Transverse colon (tissue), 4 donors: ENCODE results near the gene CDKN2B-AS1. TPM values are rescaled to one million over a fixed set of nuclear protein-coding genes. Genes with fewer than 3 reads are reported as not detected.

Experiments used
- DNase-seq: peaks from one replicate; pipeline ENCODE4 v3.0.0-alpha.2; 2019
- H3K27ac ChIP-seq, 4 donors: fragments of 200-600 bp; sonication (generic); 2 replicates each; pipeline ENCODE4 v1.5.1; 2016 to 2018; ENCODE audit warnings: inconsistent platforms in 4 of 4
- H3K27me3 ChIP-seq: fragments of 200-600 bp; sonication (generic); 2 replicates; pipeline ENCODE4 v1.5.1; 2017; ENCODE audit warnings: inconsistent platforms
- H3K36me3 ChIP-seq, 4 donors: fragments of 200-600 bp; sonication (generic); 2 replicates each; pipeline ENCODE4 v1.5.1; 2017 to 2019; ENCODE audit warnings: inconsistent platforms in 4 of 4
- H3K4me1 ChIP-seq, 4 donors: fragments of 200-600 bp; sonication (generic); 2 replicates each; pipeline ENCODE4 v1.5.1; 2017 to 2020; ENCODE audit warnings: inconsistent platforms in 4 of 4
- H3K4me3 ChIP-seq, 4 donors: fragments of 200-600 bp; sonication (generic); 1 replicate in 1 of 4; 2 replicates in 3 of 4; pipeline versions ENCODE4 v1.5.1 to v1.6.1; 2017 to 2019; ENCODE audit warnings: inconsistent platforms in 4 of 4
- H3K9me3 ChIP-seq, 2 donors: fragments of 200-600 bp; sonication (generic); 2 replicates each; pipeline ENCODE4 v1.5.1; 2017 to 2019; ENCODE audit warnings: inconsistent platforms in 2 of 2
- EP300 ChIP-seq: sonication (generic); formaldehyde crosslinking; IDR thresholded peaks from one replicate; pipeline ENCODE4 v1.6.1; 2017; ENCODE audit warnings: antibody characterized with exemption, low read depth
- POLR2A ChIP-seq: fragments of 450-650 bp; IDR thresholded peaks from one replicate; pipeline ENCODE4 v1.6.1; 2016; ENCODE audit warnings: antibody characterized with exemption, mild to moderate bottlenecking, moderate library complexity
- POLR2AphosphoS5 ChIP-seq, 3 donors: sonication (generic); formaldehyde crosslinking; IDR thresholded peaks; one replicate each; pipeline ENCODE4 v1.6.1; 2016; ENCODE audit warnings: antibody characterized with exemption in 3 of 3
- WGBS, 2 donors: methylation state at CpG; one replicate each; pipeline ENCODE4 v1.1.5; 2018; ENCODE audit warnings: low coverage in 1 of 2; 5-methylcytosine and 5-hydroxymethylcytosine counted together
- in situ Hi-C, 4 donors: fragments of 200-750 bp; cut with MboI; loops; one replicate each; pipeline versions ENCODE4 v1.15.0 to v1.15.1; 2017; ENCODE audit warnings: low sequenced_read_pairs in 3 of 4, low pct_ligation_motif_present in 1 of 4, low pct_unique_long_range_greater_than_20kb in 1 of 4
- intact Hi-C: fragments of 100-400 bp; cut with DNase I; formaldehyde crosslinking; loops from one replicate; pipeline ENCODE4 v1.15.1; 2023; ENCODE audit warnings: low total_unique reads
- total RNA-seq, 4 donors: library from RNA; depleted of rRNA; stranded (reverse); fragments of >200 nt; gene quantifications; one replicate each; pipeline ENCODE4 v1.1.0, GENCODE V29; 2016
- TF ChIP-seq, protein P1 (sequence below), 5 experiments: fragments of 200-600 bp in 3 of 5; fragments of 450-650 bp in 2 of 5; sonication (generic) in 3 of 5; IDR thresholded peaks; 1 replicate in 2 of 5; 2 replicates in 3 of 5; pipeline ENCODE4 v1.5.1; 2016 to 2017; ENCODE audit warnings: antibody characterized with exemption in 5 of 5, inconsistent platforms in 3 of 5, mild to moderate bottlenecking in 2 of 5, moderate library complexity in 1 of 5

The CDKN2B-AS1 gene
- total RNA-seq, 4 donors from 2014 or later, result 1.00 to 152 (median 46.0) TPM

DNA sequence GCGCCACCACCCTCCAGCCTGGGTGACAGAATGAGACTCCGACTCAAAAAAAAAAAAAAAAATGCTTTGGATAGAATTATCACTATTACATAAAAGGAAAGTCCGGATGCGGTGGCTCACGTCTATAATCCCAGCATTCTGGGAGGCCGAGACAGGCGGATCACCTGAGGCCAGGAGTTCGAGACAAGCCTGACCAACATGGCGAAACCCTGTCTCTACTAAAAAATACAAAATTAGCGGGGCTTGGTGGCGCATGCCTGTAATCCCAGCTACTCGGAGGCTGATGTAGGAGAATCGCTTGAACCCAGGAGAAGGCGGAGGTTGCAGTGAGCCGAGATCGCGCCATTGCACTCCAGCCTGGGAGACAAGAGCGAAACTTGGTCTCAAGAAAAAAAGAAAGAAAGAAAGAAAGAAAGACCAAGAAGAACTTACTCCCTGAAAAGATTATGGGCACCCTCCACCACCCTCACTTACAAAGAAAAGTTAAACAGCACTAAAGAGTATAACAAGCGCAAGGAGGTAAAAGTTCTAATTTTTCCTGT lies 18.2 kb upstream of the CDKN2B-AS1 start:
- Histone ChIP-seq H3K4me3 (no peak overlapping the region), H3K36me3 (no peaks in the 10 kb centered on the region), H3K4me1 (peaks cover 0 to 18% (median 16%) of the 10 kb centered on the region in 4 donors), H3K27ac (no peak overlapping the region), H3K9me3 (no peaks in the 10 kb centered on the region), H3K27me3 (peaks cover 97% of the 10 kb centered on the region)
- in situ Hi-C loops (loop anchor here in 2 of 4 donors (25.0 kb wide), 1 partner anchor 261 kb away; no protein-coding TSS in a partner anchor), intact Hi-C loops (no loop called here)
- no peak for DNase-seq
- 29 to 45% methylated on average over 14 to 19 of the region's 19 CpGs for WGBS, 2 donors
- TF ChIP-seq POLR2AphosphoS5 (IDR thresholded peaks at IDR 0.05) (no peak), POLR2A (no peak), EP300 (no peak)
- TF ChIP-seq, protein P1, sequence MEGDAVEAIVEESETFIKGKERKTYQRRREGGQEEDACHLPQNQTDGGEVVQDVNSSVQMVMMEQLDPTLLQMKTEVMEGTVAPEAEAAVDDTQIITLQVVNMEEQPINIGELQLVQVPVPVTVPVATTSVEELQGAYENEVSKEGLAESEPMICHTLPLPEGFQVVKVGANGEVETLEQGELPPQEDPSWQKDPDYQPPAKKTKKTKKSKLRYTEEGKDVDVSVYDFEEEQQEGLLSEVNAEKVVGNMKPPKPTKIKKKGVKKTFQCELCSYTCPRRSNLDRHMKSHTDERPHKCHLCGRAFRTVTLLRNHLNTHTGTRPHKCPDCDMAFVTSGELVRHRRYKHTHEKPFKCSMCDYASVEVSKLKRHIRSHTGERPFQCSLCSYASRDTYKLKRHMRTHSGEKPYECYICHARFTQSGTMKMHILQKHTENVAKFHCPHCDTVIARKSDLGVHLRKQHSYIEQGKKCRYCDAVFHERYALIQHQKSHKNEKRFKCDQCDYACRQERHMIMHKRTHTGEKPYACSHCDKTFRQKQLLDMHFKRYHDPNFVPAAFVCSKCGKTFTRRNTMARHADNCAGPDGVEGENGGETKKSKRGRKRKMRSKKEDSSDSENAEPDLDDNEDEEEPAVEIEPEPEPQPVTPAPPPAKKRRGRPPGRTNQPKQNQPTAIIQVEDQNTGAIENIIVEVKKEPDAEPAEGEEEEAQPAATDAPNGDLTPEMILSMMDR (IDR thresholded peaks at IDR 0.05), result no peak

DNA sequence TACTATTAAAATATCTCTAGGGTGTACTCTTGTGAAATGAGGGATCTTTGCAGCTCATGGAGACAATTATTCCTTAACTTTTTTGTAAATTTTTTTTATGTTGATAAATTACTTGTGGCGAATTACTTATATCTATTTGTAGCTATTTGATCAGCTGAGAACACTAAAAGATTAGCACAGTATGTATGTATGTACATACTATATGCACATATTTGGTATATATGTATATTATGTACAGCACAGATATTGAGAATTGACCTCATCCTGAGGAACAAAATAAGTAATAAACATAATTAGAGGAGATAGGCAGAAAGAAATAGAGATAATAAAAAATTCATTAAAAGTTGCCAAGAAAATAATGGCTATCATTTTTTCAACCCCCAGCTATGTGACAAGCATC lies 12.2 kb upstream of the CDKN2B-AS1 start:
- no peak for DNase-seq
- no peak for TF ChIP-seq POLR2A
- TF ChIP-seq, protein P1 (IDR thresholded peaks at IDR 0.05), result no peak
- TF ChIP-seq POLR2AphosphoS5 (IDR thresholded peaks at IDR 0.05), result no peak
- no peak for TF ChIP-seq EP300
- Histone ChIP-seq H3K27me3 (peaks cover 95% of the 10 kb centered on the region), H3K36me3 (no peaks in the 10 kb centered on the region), H3K4me3 (no peak overlapping the region), H3K27ac (no peak overlapping the region), H3K4me1 (no peaks in the 10 kb centered on the region), H3K9me3 (no peaks in the 10 kb centered on the region)
- intact Hi-C loops (no loop called here), in situ Hi-C loops (loop anchor here in 2 of 4 donors (25.0 kb wide), 1 partner anchor 255 kb away; no protein-coding TSS in a partner anchor)
- WGBS, 2 donors, result 62 to 65% methylated on average over 1 of the region's 1 CpG

DNA sequence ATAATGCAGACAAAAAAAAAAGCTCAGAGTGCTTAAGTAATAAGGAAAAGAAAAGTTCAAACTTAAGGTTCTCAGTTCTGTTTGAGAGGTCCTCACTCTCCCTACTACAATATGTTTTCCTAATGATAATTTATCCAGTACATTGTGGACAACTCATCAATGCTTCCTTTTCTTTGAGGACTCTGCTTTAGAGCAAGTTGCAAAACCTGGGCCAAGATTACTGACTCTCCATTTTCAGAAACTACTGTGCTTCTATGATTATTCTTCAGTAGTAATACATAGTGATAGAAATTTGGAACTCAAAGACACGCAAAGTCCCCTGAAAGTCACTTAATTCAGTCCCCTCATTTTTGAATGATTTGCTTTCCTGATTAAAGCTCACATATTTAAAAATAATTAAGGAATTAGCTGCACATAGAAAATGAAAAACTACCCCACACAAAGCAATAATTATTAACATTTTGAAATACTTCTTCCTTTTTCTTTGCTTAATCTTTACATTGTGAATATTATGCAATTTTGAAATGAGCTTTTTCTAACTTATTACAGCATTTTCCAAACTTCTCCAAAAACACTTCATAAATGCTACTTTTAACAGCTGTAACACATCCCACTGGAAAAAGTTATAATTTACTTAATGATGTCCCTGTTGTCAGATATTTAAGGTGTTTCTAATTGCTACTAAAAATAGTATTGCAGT lies 11.6 kb upstream of the CDKN2B-AS1 start:
- H3K27ac ChIP-seq, result no peak overlapping the region
- TF ChIP-seq POLR2AphosphoS5 (IDR thresholded peaks at IDR 0.05) (no peak), EP300 (no peak), POLR2A (no peak)
- DNase-seq, result no peak
- H3K4me1 ChIP-seq, result no peaks in the 10 kb centered on the region
- intact Hi-C loops (no loop called here), in situ Hi-C loops (loop anchor here in 2 of 4 donors (25.0 kb wide), 1 partner anchor 254 kb away; no protein-coding TSS in a partner anchor)
- WGBS, 2 donors, result 56 to 79% methylated on average over 1 of the region's 1 CpG
- peaks cover 95% of the 10 kb centered on the region for H3K27me3 ChIP-seq
- no peak overlapping the region for H3K4me3 ChIP-seq
- no peaks in the 10 kb centered on the region for H3K9me3 ChIP-seq
- no peaks in the 10 kb centered on the region for H3K36me3 ChIP-seq

DNA sequence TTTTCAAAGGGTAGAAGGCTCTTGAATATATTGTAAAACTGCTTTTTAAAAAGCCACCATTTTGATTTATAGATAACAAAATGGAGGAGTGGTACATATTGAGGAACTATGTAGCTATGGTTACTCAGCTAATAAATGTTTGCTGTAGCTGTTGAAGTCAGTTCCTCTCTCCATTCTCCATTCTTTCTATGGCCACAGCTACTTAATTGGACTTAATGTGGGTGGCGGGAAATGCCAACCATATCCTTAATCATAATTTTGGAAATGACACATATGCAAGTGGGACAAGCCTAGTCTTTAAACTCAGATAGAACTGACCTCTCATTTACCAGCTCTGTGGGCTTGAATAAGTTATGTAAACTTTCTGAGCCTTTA lies 11.0 kb upstream of the CDKN2B-AS1 start:
- Histone ChIP-seq H3K27ac (no peak overlapping the region), H3K27me3 (peaks cover 95% of the 10 kb centered on the region), H3K36me3 (no peaks in the 10 kb centered on the region), H3K4me3 (no peak overlapping the region), H3K9me3 (no peaks in the 10 kb centered on the region), H3K4me1 (no peaks in the 10 kb centered on the region)
- no peak for TF ChIP-seq POLR2A
- TF ChIP-seq EP300, result no peak
- TF ChIP-seq, protein P1 (IDR thresholded peaks at IDR 0.05), result no peak
- TF ChIP-seq POLR2AphosphoS5 (IDR thresholded peaks at IDR 0.05), result no peak
- 81 to 100% methylated on average over 1 of the region's 1 CpG for WGBS, 2 donors
- intact Hi-C loops (no loop called here), in situ Hi-C loops (loop anchor here in 2 of 4 donors (25.0 kb wide), 1 partner anchor 254 kb away; no protein-coding TSS in a partner anchor)
- no peak for DNase-seq
